GM19351 (cell line): ENCODE results near the gene RASAL1.

Source experiments
- ATAC-seq: cut with Tn5 transposase; IDR thresholded peaks from one replicate; pipeline ENCODE4 v1.9.1; 2021; ENCODE audit warnings: mild to moderate bottlenecking, moderate library complexity; ENCODE audit not compliant: unreplicated experiment

RASAL1 gene

GRCh38 chr12:113099364-113099763 lies 36.2 kb downstream of the RASAL1 start:
- no peak for ATAC-seq

- ATAC-seq, result peak; percentile 78
Observed at GRCh38 chr12:113098441-113099028, 37.0 kb downstream of the RASAL1 start.

GRCh38 chr12:113097716-113098440 lies 37.7 kb downstream of the RASAL1 start:
- ATAC-seq, result peak; percentile 11

GRCh38 chr12:113096675-113097461 lies 38.7 kb downstream of the RASAL1 start:
- ATAC-seq, result no peak

- ATAC-seq, result no peak
Observed at GRCh38 chr12:113095405-113095804, 40.2 kb downstream of the RASAL1 start.

GRCh38 chr12:113094738-113095137 lies 40.8 kb downstream of the RASAL1 start:
- ATAC-seq, result no peak

GRCh38 chr12:113093409-113094101 lies 42.0 kb downstream of the RASAL1 start:
- no peak for ATAC-seq

GRCh38 chr12:113092607-113093408 lies 42.8 kb downstream of the RASAL1 start:
- peak; percentile 67 for ATAC-seq

- no peak for ATAC-seq
Observed at GRCh38 chr12:113091506-113091905, 44.1 kb downstream of the RASAL1 start.

GRCh38 chr12:113090740-113091139 lies 44.8 kb downstream of the RASAL1 start:
- no peak for ATAC-seq

GRCh38 chr12:113089839-113090238 lies 45.7 kb downstream of the RASAL1 start:
- ATAC-seq, result no peak

- no peak for ATAC-seq
Observed at GRCh38 chr12:113088971-113089756, 46.4 kb downstream of the RASAL1 start.

GRCh38 chr12:113088037-113088436 lies 47.5 kb downstream of the RASAL1 start:
- no peak for ATAC-seq

- ATAC-seq, result no peak
Observed at GRCh38 chr12:113087193-113087592, 48.4 kb downstream of the RASAL1 start.

- no peak for ATAC-seq
Observed at GRCh38 chr12:113086249-113087164, 49.1 kb downstream of the RASAL1 start.

- ATAC-seq, result no peak
Observed at GRCh38 chr12:113083863-113084435, 51.6 kb downstream of the RASAL1 start.

- ATAC-seq, result peak; percentile 83
Observed at GRCh38 chr12:113082486-113083148, 52.9 kb downstream of the RASAL1 start.

- ATAC-seq, result no peak
Observed at GRCh38 chr12:113081873-113082272, 53.7 kb downstream of the RASAL1 start.
